CD4-positive, alpha-beta T cell treated with Interferon gamma for 1 hour (primary cell): ENCODE results near the gene EFNB2.

Source experiments
- DNase-seq: peaks from one replicate; pipeline ENCODE4 v3.0.0-alpha.2; 2020

Gene EFNB2

DNA sequence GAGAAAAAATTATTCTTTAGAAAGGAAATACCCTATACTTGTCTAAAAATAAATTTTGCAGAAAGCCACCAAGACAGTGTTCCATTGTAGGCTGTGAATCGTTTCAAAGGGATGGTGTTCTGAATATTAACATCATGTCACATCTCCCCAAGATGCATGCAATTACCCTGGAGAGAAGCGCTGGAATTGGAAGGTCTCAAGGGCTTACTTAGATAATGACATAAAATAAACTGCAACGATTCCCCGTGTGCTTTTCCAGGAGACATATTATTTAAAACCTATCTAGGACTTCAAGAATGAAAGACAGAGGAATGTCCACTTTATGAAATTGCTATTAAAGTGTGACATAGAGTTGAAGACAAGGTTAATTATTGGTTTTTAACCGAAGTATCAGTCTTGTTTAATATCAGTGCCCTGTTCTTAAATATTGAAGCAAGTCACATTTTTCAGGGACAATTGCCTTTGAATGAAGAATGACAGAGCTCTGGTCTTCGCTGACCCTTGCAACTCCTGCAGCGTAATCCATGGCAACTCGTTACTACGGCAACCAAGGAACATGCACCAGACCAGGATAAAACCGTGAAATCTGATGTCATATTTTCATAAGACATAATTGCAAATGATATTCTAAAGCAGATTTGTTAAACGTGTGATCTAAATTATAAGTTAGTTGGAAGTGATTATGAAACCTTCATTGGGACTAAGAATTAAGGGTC lies 91.7 kb downstream of the EFNB2 start:
- no peak for DNase-seq

- DNase-seq: no peak
Observed at GRCh38 chr13:106440866-106441265, 94.6 kb downstream of the EFNB2 start.
